GM19397 (cell line): ENCODE measurements around the gene SMARCA4.
"Not testable (repeated sequence)": the region's sequence is repeated elsewhere in the genome, so short reads cannot be mapped to it uniquely, and the experiment has no call there.

Experiments
- ATAC-seq: cut with Tn5 transposase; IDR thresholded peaks from one replicate; pipeline ENCODE4 v1.9.1; 2021; ENCODE audit warnings: mild to moderate bottlenecking, moderate library complexity; ENCODE audit not compliant: unreplicated experiment

SMARCA4 gene

GRCh38 chr19:11059511-11060358 lies 98.9 kb downstream of the SMARCA4 start:
- no peak for ATAC-seq

GRCh38 chr19:11061952-11062351 lies 101.1 kb downstream of the SMARCA4 start:
- ATAC-seq: no peak

GRCh38 chr19:11063434-11063833 lies 102.6 kb downstream of the SMARCA4 start:
- no peak for ATAC-seq

- ATAC-seq: no peak
These were observed 104.0 kb downstream of the SMARCA4 start for GRCh38 chr19:11064831-11065303.

GRCh38 chr19:11066326-11066725 lies 105.5 kb downstream of the SMARCA4 start:
- no peak for ATAC-seq

GRCh38 chr19:11067356-11068113 lies 106.7 kb downstream of the SMARCA4 start:
- no peak for ATAC-seq

GRCh38 chr19:11069561-11069960 lies 108.7 kb downstream of the SMARCA4 start:
- no peak for ATAC-seq

GRCh38 chr19:11070123-11070522 lies 109.3 kb downstream of the SMARCA4 start:
- no peak for ATAC-seq

GRCh38 chr19:11073568-11073967 lies 112.7 kb downstream of the SMARCA4 start:
- no peak for ATAC-seq

- not testable (repeated sequence) for ATAC-seq
These were observed 116.0 kb downstream of the SMARCA4 start for GRCh38 chr19:11076792-11077191.

GRCh38 chr19:11078893-11079292 lies 118.1 kb downstream of the SMARCA4 start:
- no peak for ATAC-seq

- ATAC-seq: no peak
These were observed 119.2 kb downstream of the SMARCA4 start for GRCh38 chr19:11079999-11080398.

GRCh38 chr19:11087870-11088505 lies 127.2 kb downstream of the SMARCA4 start:
- ATAC-seq: no peak

GRCh38 chr19:11088506-11089253 lies 127.8 kb downstream of the SMARCA4 start:
- ATAC-seq: no peak

- no peak for ATAC-seq
These were observed 128.6 kb downstream of the SMARCA4 start, which contains the start of gene LDLR for GRCh38 chr19:11089254-11090013. Gene LDLR, plus strand, starts transcription at chr19:11089463. Its CDS starts 86 bp downstream, at chr19:11089549.

GRCh38 chr19:11090014-11090263 lies 129.1 kb downstream of the SMARCA4 start:
- not testable (repeated sequence) for ATAC-seq

GRCh38 chr19:11090264-11090996 lies 129.6 kb downstream of the SMARCA4 start:
- peak; percentile 84 for ATAC-seq

GRCh38 chr19:11090997-11091702 lies 130.3 kb downstream of the SMARCA4 start:
- no peak for ATAC-seq

GRCh38 chr19:11091703-11092153 lies 130.9 kb downstream of the SMARCA4 start:
- no peak for ATAC-seq
